ENCODE measurements around the gene VCP.
A peak's percentile ranks its signal among the peaks of the same experiment; 100 is the strongest.

VCP gene

GRCh38 chr9:35072461-35073278 lies at the start of gene VCP:
Gene VCP (minus strand): TSS chr9:35072625. CDS start chr9:35072353, 272 bp downstream.
- peak within 1 kb of the TSS; percentile 95 for H3K4me3 Mint-ChIP-seq
- DNase-seq: peak; percentile 95
- H3K9me3 Mint-ChIP-seq: no peaks in the 10 kb centered on the region
- H3K4me1 Mint-ChIP-seq (ENCODE audit: low read depth): peaks cover 60% of the 10 kb centered on the region
- H3K36me3 Mint-ChIP-seq (ENCODE audit: low read depth): peaks cover 94% of the 10 kb centered on the region
- no peaks in the 10 kb centered on the region for H3K27me3 Mint-ChIP-seq
- peak within 1 kb of the TSS; percentile 98 for H3K27ac Mint-ChIP-seq

- DNase-seq: peak; percentile 81
- Mint-ChIP-seq H3K27me3 (no peaks in the 10 kb centered on the region), H3K36me3 (ENCODE audit: low read depth) (no peaks in the 10 kb centered on the region), H3K9me3 (no peaks in the 10 kb centered on the region), H3K4me3 (peak overlapping the region; percentile 82), H3K27ac (peak overlapping the region; percentile 94), H3K4me1 (ENCODE audit: low read depth) (peaks cover 45% of the 10 kb centered on the region)
Measured at GRCh38 chr9:35116898-35117551, 44.6 kb upstream of the VCP start.

- peaks cover 50% of the 10 kb centered on the region for H3K4me1 Mint-ChIP-seq (ENCODE audit: low read depth)
- no peak for DNase-seq
- no peaks in the 10 kb centered on the region for H3K9me3 Mint-ChIP-seq
- no peaks in the 10 kb centered on the region for H3K36me3 Mint-ChIP-seq (ENCODE audit: low read depth)
- peak overlapping the region; percentile 94 for H3K27ac Mint-ChIP-seq
- H3K4me3 Mint-ChIP-seq: peak overlapping the region; percentile 82
- H3K27me3 Mint-ChIP-seq: no peaks in the 10 kb centered on the region
Measured at GRCh38 chr9:35116539-35116897, 44.1 kb upstream of the VCP start.

GRCh38 chr9:35115680-35116538 lies 43.5 kb upstream of the VCP start, which contains the start of gene ATOSB:
Gene ATOSB (minus strand): TSS chr9:35115862. CDS start chr9:35108274, 7,588 bp downstream.
- H3K36me3 Mint-ChIP-seq (ENCODE audit: low read depth): no peaks in the 10 kb centered on the region
- peak within 1 kb of the TSS; percentile 82 for H3K4me3 Mint-ChIP-seq
- peak; percentile 93 for DNase-seq
- H3K27me3 Mint-ChIP-seq: no peaks in the 10 kb centered on the region
- H3K4me1 Mint-ChIP-seq (ENCODE audit: low read depth): peaks cover 53% of the 10 kb centered on the region
- H3K27ac Mint-ChIP-seq: peak within 1 kb of the TSS; percentile 94
- H3K9me3 Mint-ChIP-seq: no peaks in the 10 kb centered on the region

GRCh38 chr9:35114840-35115628 lies 42.6 kb upstream of the VCP start:
- Mint-ChIP-seq H3K27me3 (no peaks in the 10 kb centered on the region), H3K9me3 (no peaks in the 10 kb centered on the region), H3K27ac (peak overlapping the region; percentile 94), H3K4me1 (ENCODE audit: low read depth) (peaks cover 61% of the 10 kb centered on the region), H3K36me3 (ENCODE audit: low read depth) (no peaks in the 10 kb centered on the region), H3K4me3 (peak overlapping the region; percentile 82)
- DNase-seq: peak; percentile 44

GRCh38 chr9:35114113-35114839 lies 41.9 kb upstream of the VCP start:
- H3K4me1 Mint-ChIP-seq (ENCODE audit: low read depth): peaks cover 64% of the 10 kb centered on the region
- H3K9me3 Mint-ChIP-seq: no peaks in the 10 kb centered on the region
- peak overlapping the region; percentile 82 for H3K4me3 Mint-ChIP-seq
- no peaks in the 10 kb centered on the region for H3K27me3 Mint-ChIP-seq
- peak overlapping the region; percentile 94 for H3K27ac Mint-ChIP-seq
- peak; percentile 69 for DNase-seq
- no peaks in the 10 kb centered on the region for H3K36me3 Mint-ChIP-seq (ENCODE audit: low read depth)

- Mint-ChIP-seq H3K4me1 (ENCODE audit: low read depth) (peaks cover 64% of the 10 kb centered on the region), H3K9me3 (no peaks in the 10 kb centered on the region), H3K4me3 (peak overlapping the region; percentile 73), H3K27me3 (no peaks in the 10 kb centered on the region), H3K36me3 (ENCODE audit: low read depth) (no peaks in the 10 kb centered on the region), H3K27ac (peak overlapping the region; percentile 91)
- no peak for DNase-seq
Measured at GRCh38 chr9:35112257-35113020, 40.0 kb upstream of the VCP start.

- H3K36me3 Mint-ChIP-seq (ENCODE audit: low read depth): peaks cover 5% of the 10 kb centered on the region
- H3K9me3 Mint-ChIP-seq: no peaks in the 10 kb centered on the region
- peaks cover 55% of the 10 kb centered on the region for H3K4me1 Mint-ChIP-seq (ENCODE audit: low read depth)
- peak overlapping the region; percentile 73 for H3K4me3 Mint-ChIP-seq
- DNase-seq: peak; percentile 96
- H3K27ac Mint-ChIP-seq: peak overlapping the region; percentile 91
- H3K27me3 Mint-ChIP-seq: no peaks in the 10 kb centered on the region
Measured at GRCh38 chr9:35111001-35111933, 38.8 kb upstream of the VCP start.

- peaks cover 46% of the 10 kb centered on the region for H3K4me1 Mint-ChIP-seq (ENCODE audit: low read depth)
Measured at GRCh38 chr9:35110327-35110761, 37.9 kb upstream of the VCP start.

GRCh38 chr9:35108946-35109575 lies 36.6 kb upstream of the VCP start:
- Mint-ChIP-seq H3K4me3 (no peak overlapping the region), H3K27ac (peak overlapping the region; percentile 0), H3K4me1 (ENCODE audit: low read depth) (peaks cover 33% of the 10 kb centered on the region), H3K9me3 (no peaks in the 10 kb centered on the region), H3K36me3 (ENCODE audit: low read depth) (peaks cover 13% of the 10 kb centered on the region), H3K27me3 (no peaks in the 10 kb centered on the region)
- DNase-seq: no peak

More at GRCh38 chr9:35110327-35110761, 37.9 kb upstream of the VCP start:
- H3K27ac Mint-ChIP-seq: no peak overlapping the region
- H3K27me3 Mint-ChIP-seq: no peaks in the 10 kb centered on the region
- peak overlapping the region; percentile 73 for H3K4me3 Mint-ChIP-seq
- H3K9me3 Mint-ChIP-seq: no peaks in the 10 kb centered on the region
- peaks cover 13% of the 10 kb centered on the region for H3K36me3 Mint-ChIP-seq (ENCODE audit: low read depth)
- no peak for DNase-seq

GRCh38 chr9:35108461-35108860 lies 36.0 kb upstream of the VCP start:
- Mint-ChIP-seq H3K9me3 (no peaks in the 10 kb centered on the region), H3K4me3 (no peak overlapping the region), H3K36me3 (ENCODE audit: low read depth) (peaks cover 13% of the 10 kb centered on the region), H3K4me1 (ENCODE audit: low read depth) (peaks cover 32% of the 10 kb centered on the region), H3K27me3 (no peaks in the 10 kb centered on the region), H3K27ac (peak overlapping the region; percentile 0)
- DNase-seq: no peak

Data from activated T-cell treated with anti-CD3 and anti-CD28 coated beads, Interleukin-2, amount 50 U/mL, for 24 hours (primary cell).